T-helper 9 cell (primary cell): ENCODE measurements around the gene TOGARAM2.
"Not testable (repeated sequence)": the region's sequence is repeated elsewhere in the genome, so short reads cannot be mapped to it uniquely, and the experiment has no call there.

Source experiments
- DNase-seq: peaks from one replicate; pipeline ENCODE4 v3.0.0-alpha.2; 2020

TOGARAM2 gene

GRCh38 chr2:28977176-28977875 lies 3.8 kb upstream of the TOGARAM2 start:
- no peak for DNase-seq

- not testable (repeated sequence) for DNase-seq
Measured at GRCh38 chr2:28978001-28978400, 3.1 kb upstream of the TOGARAM2 start.

- no peak for DNase-seq
Measured at GRCh38 chr2:28978606-28979005, 2.5 kb upstream of the TOGARAM2 start.

- no peak for DNase-seq
Measured at GRCh38 chr2:28979041-28979440, 2.1 kb upstream of the TOGARAM2 start.

- DNase-seq = no peak
Measured at GRCh38 chr2:28979576-28980366, 1.3 kb upstream of the TOGARAM2 start.

- DNase-seq = no peak
Measured at GRCh38 chr2:28980368-28981015, 606 bp upstream of the TOGARAM2 start.

- no peak for DNase-seq
Measured at GRCh38 chr2:28981620-28982376, 700 bp downstream of the TOGARAM2 start.

GRCh38 chr2:28982381-28982950 lies 1.4 kb downstream of the TOGARAM2 start:
- DNase-seq = no peak

- no peak for DNase-seq
Measured at GRCh38 chr2:28986429-28986828, 5.3 kb downstream of the TOGARAM2 start.

- no peak for DNase-seq
Measured at GRCh38 chr2:28989973-28990372, 8.9 kb downstream of the TOGARAM2 start.

GRCh38 chr2:28990445-28990844 lies 9.3 kb downstream of the TOGARAM2 start:
- DNase-seq = no peak

GRCh38 chr2:28991021-28991420 lies 9.9 kb downstream of the TOGARAM2 start:
- DNase-seq = no peak

- no peak for DNase-seq
Measured at GRCh38 chr2:28991460-28991859, 10.4 kb downstream of the TOGARAM2 start.

GRCh38 chr2:28993206-28993960 lies 12.3 kb downstream of the TOGARAM2 start:
- no peak for DNase-seq

- no peak for DNase-seq
Measured at GRCh38 chr2:28994074-28994473, 13.0 kb downstream of the TOGARAM2 start.

GRCh38 chr2:28994679-28995078 lies 13.6 kb downstream of the TOGARAM2 start:
- DNase-seq = no peak

GRCh38 chr2:28995765-28996750 lies 15.0 kb downstream of the TOGARAM2 start:
- DNase-seq = no peak

- DNase-seq = no peak
Measured at GRCh38 chr2:28997237-28997846, 16.2 kb downstream of the TOGARAM2 start.

- DNase-seq = no peak
Measured at GRCh38 chr2:28997847-28998735, 17.0 kb downstream of the TOGARAM2 start.
